Uterus (tissue), 2 donors: ENCODE measurements around the gene FOXN1.

Source experiments
- POLR2A ChIP-seq, 2 donors: fragments of 450-650 bp; IDR thresholded peaks; one replicate each; pipeline ENCODE4 v1.6.1; 2016; ENCODE audit warnings: antibody characterized with exemption in 2 of 2, mild to moderate bottlenecking in 1 of 2, moderate library complexity in 1 of 2
- TF ChIP-seq, protein P1 (sequence below), 4 experiments: fragments of 200-600 bp in 2 of 4; fragments of 450-650 bp in 2 of 4; sonication (generic) in 2 of 4; IDR thresholded peaks; one replicate each; pipeline ENCODE4 v1.5.1; 2016 to 2019; ENCODE audit warnings: antibody characterized with exemption in 4 of 4, mild to moderate bottlenecking in 2 of 4, moderate library complexity in 1 of 4

DNA sequence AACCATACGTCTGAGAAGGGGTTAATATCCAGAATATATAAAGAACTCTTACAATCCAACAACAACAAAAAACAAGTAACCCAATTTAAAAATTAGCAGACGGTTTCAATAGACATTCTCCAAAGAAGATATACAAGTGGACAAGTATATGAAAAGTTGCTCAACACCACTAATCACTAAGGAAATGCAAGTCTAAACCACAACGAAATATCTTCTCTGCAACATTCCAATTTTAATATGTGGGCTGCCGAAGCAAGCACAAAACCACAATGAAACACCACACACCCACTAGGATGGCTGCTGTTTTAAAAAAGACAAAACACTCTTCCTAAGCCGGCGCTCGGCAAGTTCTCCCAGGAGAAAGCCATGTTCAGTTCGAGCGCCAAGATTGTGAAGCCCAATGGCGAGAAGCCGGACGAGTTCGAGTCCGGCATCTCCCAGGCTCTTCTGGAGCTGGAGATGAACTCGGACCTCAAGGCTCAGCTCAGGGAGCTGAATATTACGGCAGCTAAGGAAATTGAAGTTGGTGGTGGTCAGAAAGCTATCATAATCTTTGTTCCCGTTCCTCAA lies 38.6 kb upstream of the FOXN1 start:
- TF ChIP-seq, protein P1, sequence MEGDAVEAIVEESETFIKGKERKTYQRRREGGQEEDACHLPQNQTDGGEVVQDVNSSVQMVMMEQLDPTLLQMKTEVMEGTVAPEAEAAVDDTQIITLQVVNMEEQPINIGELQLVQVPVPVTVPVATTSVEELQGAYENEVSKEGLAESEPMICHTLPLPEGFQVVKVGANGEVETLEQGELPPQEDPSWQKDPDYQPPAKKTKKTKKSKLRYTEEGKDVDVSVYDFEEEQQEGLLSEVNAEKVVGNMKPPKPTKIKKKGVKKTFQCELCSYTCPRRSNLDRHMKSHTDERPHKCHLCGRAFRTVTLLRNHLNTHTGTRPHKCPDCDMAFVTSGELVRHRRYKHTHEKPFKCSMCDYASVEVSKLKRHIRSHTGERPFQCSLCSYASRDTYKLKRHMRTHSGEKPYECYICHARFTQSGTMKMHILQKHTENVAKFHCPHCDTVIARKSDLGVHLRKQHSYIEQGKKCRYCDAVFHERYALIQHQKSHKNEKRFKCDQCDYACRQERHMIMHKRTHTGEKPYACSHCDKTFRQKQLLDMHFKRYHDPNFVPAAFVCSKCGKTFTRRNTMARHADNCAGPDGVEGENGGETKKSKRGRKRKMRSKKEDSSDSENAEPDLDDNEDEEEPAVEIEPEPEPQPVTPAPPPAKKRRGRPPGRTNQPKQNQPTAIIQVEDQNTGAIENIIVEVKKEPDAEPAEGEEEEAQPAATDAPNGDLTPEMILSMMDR (IDR thresholded peaks at IDR 0.05): no peak
- TF ChIP-seq POLR2A (IDR thresholded peaks at IDR 0.05): no peak
